ENCODE measurements around the gene TFR2. TPM values are rescaled to one million over a fixed set of nuclear protein-coding genes. Genes with fewer than 3 reads are reported as not detected.

The TFR2 gene
- total RNA-seq, result under 1 TPM in 4 of 7 donors, not detected in 3; 0.12 to 0.79 (median 0.26) TPM
- under 1 TPM; 0.06 to 0.13 TPM for polyA plus RNA-seq
- long read RNA-seq, donor 1, partial matches to known transcripts, result 0 of 2 reads
- long read RNA-seq, donor 1, other reads (novel, unspliced or antisense), result 2 of 2 reads
- long read RNA-seq, donor 2, result 0 reads
- long read RNA-seq, donor 3, partial matches to known transcripts, result 1 of 3 reads
- long read RNA-seq, donor 3, other reads (novel, unspliced or antisense), result 2 of 3 reads

GRCh38 chr7:100641463-100641859 lies at the start of gene TFR2:
Gene TFR2 (minus strand): TSS chr7:100641552. CDS start chr7:100641509, 43 bp downstream.
- no peak within 1 kb of the TSS for H3K4me3 ChIP-seq
- no peaks in the 10 kb centered on the region for H3K9me3 ChIP-seq
- H3K36me3 ChIP-seq, result no peaks in the 10 kb centered on the region
- TF ChIP-seq EP300 (IDR thresholded peaks at IDR 0.05) (no peak), CTCF (IDR thresholded peaks at IDR 0.05) (no peak), POLR2A (IDR thresholded peaks at IDR 0.05) (no peak)
- no peaks in the 10 kb centered on the region for H3K27me3 ChIP-seq
- intact Hi-C loops (cut with DNase I), result no loop called here
- WGBS, 3 donors, result 20 to 32% (median 24%) methylated on average over 10 of the region's 10 CpGs
- no peak within 1 kb of the TSS for H3K27ac ChIP-seq
- no peak for DNase-seq
- no peaks in the 10 kb centered on the region for H3K4me1 ChIP-seq (ENCODE audit: insufficient read depth)

- no peaks in the 10 kb centered on the region for H3K36me3 ChIP-seq
- H3K9me3 ChIP-seq, result no peaks in the 10 kb centered on the region
- H3K4me1 ChIP-seq (ENCODE audit: insufficient read depth), result peaks cover 15% of the 10 kb centered on the region
- H3K27ac ChIP-seq, result no peak overlapping the region
- peak in 2 of 5 donors; percentile 26 to 34 for DNase-seq
- WGBS, 3 donors, result 78 to 81% (median 80%) methylated on average over 18 of the region's 18 CpGs
- intact Hi-C loops (cut with DNase I), result loop anchor here (5.0 to 10.0 kb wide), 7 partner anchors 117 to 1108 kb away; partner anchors contain the start of genes LAMTOR4 (in 1 of the 4), SAP25 (in 1 of the 4) and SPACDR (in 1 of the 4)
- H3K4me3 ChIP-seq, result no peak overlapping the region
- H3K27me3 ChIP-seq, result no peaks in the 10 kb centered on the region
- TF ChIP-seq EP300 (IDR thresholded peaks at IDR 0.05) (no peak), CTCF (IDR thresholded peaks at IDR 0.05) (no peak), POLR2A (IDR thresholded peaks at IDR 0.05) (no peak)
These were observed 48.1 kb upstream of the TFR2 start for GRCh38 chr7:100689230-100690135.

- 71 to 75% (median 73%) methylated on average over 15 to 16 of the region's 16 CpGs for WGBS, 3 donors
- intact Hi-C loops (cut with DNase I), result loop anchor here in 2 of 4 donors (5.0 kb wide), 2 partner anchors 116 to 126 kb away; partner anchors contain the start of gene SAP25 (in 1 of the 2)
- TF ChIP-seq EP300 (IDR thresholded peaks at IDR 0.05) (no peak), CTCF (IDR thresholded peaks at IDR 0.05) (no peak), POLR2A (IDR thresholded peaks at IDR 0.05) (no peak)
- H3K4me3 ChIP-seq, result no peak overlapping the region
- no peak for DNase-seq
- H3K27me3 ChIP-seq, result no peaks in the 10 kb centered on the region
- H3K9me3 ChIP-seq, result no peaks in the 10 kb centered on the region
- peaks cover 15% of the 10 kb centered on the region for H3K4me1 ChIP-seq (ENCODE audit: insufficient read depth)
- H3K27ac ChIP-seq, result no peak overlapping the region
- H3K36me3 ChIP-seq, result no peaks in the 10 kb centered on the region
These were observed 47.0 kb upstream of the TFR2 start for GRCh38 chr7:100688326-100688860.

GRCh38 chr7:100687751-100688300 lies 46.5 kb upstream of the TFR2 start:
- TF ChIP-seq CTCF (IDR thresholded peaks at IDR 0.05), result no peak
- no peak for TF ChIP-seq EP300 (IDR thresholded peaks at IDR 0.05)
- TF ChIP-seq POLR2A (IDR thresholded peaks at IDR 0.05), result no peak
- Histone ChIP-seq H3K4me3 (no peak overlapping the region), H3K27ac (no peak overlapping the region), H3K36me3 (no peaks in the 10 kb centered on the region), H3K9me3 (no peaks in the 10 kb centered on the region), H3K4me1 (ENCODE audit: insufficient read depth) (peaks cover 14% of the 10 kb centered on the region), H3K27me3 (no peaks in the 10 kb centered on the region)
- WGBS, 3 donors, result 60 to 65% (median 62%) methylated on average over 25 of the region's 25 CpGs
- DNase-seq, result no peak
- intact Hi-C loops (cut with DNase I), result loop anchor here in 2 of 4 donors (5.0 kb wide), 2 partner anchors 116 to 126 kb away; partner anchors contain the start of gene SAP25 (in 1 of the 2)
